Mesenchymal stem cell (in vitro differentiated cells and primary cell): ENCODE measurements around the gene TMED8.

ENCODE experiments used
- DNase-seq: peaks from one replicate; pipeline ENCODE4 v3.0.0-alpha.2; 2013
- H2AFZ ChIP-seq: one replicate; pipeline ENCODE4 v1.6.1; 2013; ENCODE audit warnings: low read depth, mild to moderate bottlenecking, control low read depth, inconsistent platforms, low read length, moderate library complexity
- H2AK5ac ChIP-seq: 2 replicates; pipeline ENCODE4 v1.6.1; 2013; ENCODE audit warnings: low read length, moderate library complexity, mild to moderate bottlenecking, inconsistent platforms; ENCODE audit not compliant: severe bottlenecking
- H2BK120ac ChIP-seq: one replicate; pipeline ENCODE4 v1.6.1; 2013; ENCODE audit warnings: low read depth, mild to moderate bottlenecking, inconsistent platforms, low read length, moderate library complexity
- H2BK12ac ChIP-seq, 2 experiments: one replicate each; pipeline ENCODE4 v1.6.1; 2013; ENCODE audit warnings: inconsistent platforms in 2 of 2, low read length in 2 of 2, mild to moderate bottlenecking in 2 of 2, moderate library complexity in 2 of 2, control low read depth in 1 of 2
- H2BK15ac ChIP-seq: one replicate; pipeline ENCODE4 v1.6.1; 2013; ENCODE audit warnings: mild to moderate bottlenecking, low read depth, inconsistent platforms; ENCODE audit not compliant: poor library complexity, severe bottlenecking
- H2BK5ac ChIP-seq: 2 replicates; pipeline ENCODE4 v1.6.1; 2013; ENCODE audit warnings: low read depth, mild to moderate bottlenecking, low read length, control low read depth, inconsistent platforms; ENCODE audit not compliant: poor library complexity, severe bottlenecking
- H3K14ac ChIP-seq, 2 experiments: one replicate each; pipeline ENCODE4 v1.6.1; 2013; ENCODE audit warnings: inconsistent platforms in 2 of 2, low read length in 2 of 2, control low read depth in 1 of 2, mild to moderate bottlenecking in 1 of 2, moderate library complexity in 1 of 2
- H3K18ac ChIP-seq, 2 experiments: one replicate each; pipeline ENCODE4 v1.6.1; 2013; ENCODE audit warnings: inconsistent platforms in 2 of 2, low read length in 2 of 2, control low read depth in 1 of 2, low read depth in 1 of 2, mild to moderate bottlenecking in 1 of 2
- H3K23ac ChIP-seq, 2 experiments: one replicate each; pipeline ENCODE4 v1.6.1; 2013; ENCODE audit warnings: inconsistent platforms in 2 of 2, low read length in 2 of 2, mild to moderate bottlenecking in 2 of 2, moderate library complexity in 2 of 2, control low read depth in 1 of 2
- H3K27ac ChIP-seq: 2 replicates; pipeline ENCODE4 v1.5.1; 2013; ENCODE audit warnings: mild to moderate bottlenecking, moderate library complexity, low read length, control low read depth, inconsistent platforms; ENCODE audit not compliant: poor library complexity, severe bottlenecking
- H3K27me3 ChIP-seq, 2 experiments: 2 replicates each; pipeline versions ENCODE4 v1.6.1 to v1.7.0; 2013; ENCODE audit warnings: low read length in 2 of 2, mild to moderate bottlenecking in 2 of 2, moderate library complexity in 2 of 2, control low read depth in 1 of 2, inconsistent platforms in 1 of 2; ENCODE audit not compliant: control insufficient read depth in 1 of 2, insufficient read depth in 1 of 2
- H3K36me3 ChIP-seq, 2 experiments: 2 replicates each; pipeline versions ENCODE4 v1.6.1 to v1.7.0; 2013; ENCODE audit warnings: low read length in 2 of 2, control low read depth in 1 of 2, inconsistent platforms in 1 of 2, low read depth in 1 of 2, mild to moderate bottlenecking in 1 of 2; ENCODE audit not compliant: insufficient read depth in 2 of 2, control insufficient read depth in 1 of 2
- H3K4ac ChIP-seq, 2 experiments: one replicate each; pipeline ENCODE4 v1.6.1; 2013; ENCODE audit warnings: inconsistent platforms in 2 of 2, low read length in 2 of 2, mild to moderate bottlenecking in 2 of 2, moderate library complexity in 2 of 2, control low read depth in 1 of 2, low read depth in 1 of 2
- H3K4me1 ChIP-seq: 2 replicates; pipeline ENCODE4 v1.6.1; 2013; ENCODE audit warnings: low read depth, low read length, control low read depth; ENCODE audit not compliant: control insufficient read depth, insufficient read depth
- H3K4me2 ChIP-seq: 2 replicates; pipeline ENCODE4 v1.6.1; 2013; ENCODE audit warnings: low read length, mild to moderate bottlenecking, inconsistent platforms; ENCODE audit not compliant: poor library complexity, severe bottlenecking
- H3K4me3 ChIP-seq, 2 experiments: 2 replicates each; pipeline versions ENCODE4 v1.5.1 to v1.7.0; 2013; ENCODE audit warnings: low read length in 2 of 2, mild to moderate bottlenecking in 2 of 2, control low read depth in 1 of 2, low read depth in 1 of 2; ENCODE audit not compliant: insufficient read depth in 1 of 2
- H3K79me1 ChIP-seq: replicated peaks from 2 replicates; pipeline ENCODE4 v1.6.1; 2013; ENCODE audit warnings: mild to moderate bottlenecking, control low read depth, low read length, inconsistent platforms; ENCODE audit not compliant: poor library complexity, severe bottlenecking
- H3K9ac ChIP-seq: 2 replicates; pipeline ENCODE4 v1.7.0; 2013; ENCODE audit warnings: mild to moderate bottlenecking, low read length, moderate library complexity
- H3K9me3 ChIP-seq: 2 replicates; pipeline ENCODE4 v1.7.0; 2013; ENCODE audit warnings: mild to moderate bottlenecking, low read length; ENCODE audit not compliant: control insufficient read depth
- H4K8ac ChIP-seq: one replicate; pipeline ENCODE4 v1.6.1; 2013; ENCODE audit warnings: inconsistent platforms, mild to moderate bottlenecking, low read length, moderate library complexity
- H4K91ac ChIP-seq: one replicate; pipeline ENCODE4 v1.6.1; 2013; ENCODE audit warnings: mild to moderate bottlenecking, low read length, inconsistent platforms
- whole genome bisulfite sequencing: methylation state at CpG from one replicate; pipeline ENCODE4 v1.1.7; 2013; ENCODE audit warnings: mixed read lengths; 5-methylcytosine and 5-hydroxymethylcytosine counted together

The TMED8 gene

DNA sequence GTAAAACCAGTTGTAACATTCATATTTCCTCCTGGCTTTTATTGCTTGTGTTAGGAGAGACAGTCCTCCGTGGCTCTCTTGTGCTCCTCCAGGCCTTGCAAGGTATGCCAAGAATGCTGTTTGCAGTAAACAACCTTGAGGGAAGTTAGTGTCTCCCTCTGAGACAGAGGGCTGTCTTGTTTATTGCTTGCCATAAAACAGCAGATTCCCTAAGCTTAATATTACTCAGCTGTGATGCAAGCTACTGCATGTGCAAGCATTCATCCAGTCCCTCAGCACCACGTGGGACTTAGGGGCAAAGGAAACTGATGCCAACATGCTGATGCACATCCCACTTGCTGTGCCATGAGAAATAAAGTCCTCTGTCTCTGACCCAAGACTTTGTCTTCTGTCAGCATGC is 62.9 kb downstream of the TMED8 start:
- 0% methylated on average over 2 of the region's 2 CpGs for WGBS
- no peak overlapping the region for H2AFZ ChIP-seq
- no peak overlapping the region for H4K8ac ChIP-seq
- H3K4me1 ChIP-seq, result peaks cover 11% of the 10 kb centered on the region
- H3K23ac ChIP-seq, result no peak overlapping the region
- peaks cover 45% of the 10 kb centered on the region for H3K79me1 ChIP-seq
- H3K9ac ChIP-seq, result peak overlapping the region; percentile 59
- H3K27me3 ChIP-seq, result no peaks in the 10 kb centered on the region
- no peak overlapping the region for H3K4ac ChIP-seq
- H2BK15ac ChIP-seq, result no peak overlapping the region
- H3K9me3 ChIP-seq, result no peaks in the 10 kb centered on the region
- no peak overlapping the region for H4K91ac ChIP-seq
- H2BK120ac ChIP-seq, result no peak overlapping the region
- no peak overlapping the region for H2BK12ac ChIP-seq
- H3K4me3 ChIP-seq, result no peak overlapping the region
- H3K27ac ChIP-seq, result peak overlapping the region; percentile 35
- H3K18ac ChIP-seq, result no peak overlapping the region
- peak; percentile 94 for DNase-seq
- H3K14ac ChIP-seq, result no peak overlapping the region
- no peak overlapping the region for H2AK5ac ChIP-seq
- no peak overlapping the region for H2BK5ac ChIP-seq
- peak overlapping the region; percentile 3 for H3K4me2 ChIP-seq
- peaks cover 0 to 3% of the 10 kb centered on the region in 2 experiments for H3K36me3 ChIP-seq

DNA sequence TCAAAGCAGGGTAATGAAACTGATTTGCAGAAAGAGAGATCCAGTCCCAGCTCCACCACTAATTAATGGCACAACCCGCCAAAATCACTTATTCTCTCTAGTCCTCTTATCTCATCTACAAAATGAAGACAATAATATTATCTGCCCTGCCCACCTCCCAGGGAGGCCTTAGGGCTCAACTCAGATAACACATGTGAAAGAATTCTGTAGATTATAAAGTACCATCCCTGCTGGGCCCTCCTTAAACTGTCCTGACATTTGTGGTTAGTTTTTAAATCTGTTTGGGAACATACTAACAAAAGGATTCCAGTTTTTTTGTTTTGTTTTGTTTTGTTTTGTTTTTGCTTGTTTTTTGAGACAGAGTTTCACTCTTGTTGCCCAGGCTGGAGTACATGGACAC is 63.5 kb downstream of the TMED8 start:
- Histone ChIP-seq H3K36me3 (peaks cover 0 to 3% of the 10 kb centered on the region in 2 experiments), H3K4ac (peak overlapping the region in 1 of 2 experiments; percentile 27), H3K4me1 (peaks cover 10% of the 10 kb centered on the region), H4K8ac (no peak overlapping the region), H3K9me3 (no peaks in the 10 kb centered on the region), H2AFZ (no peak overlapping the region), H3K4me3 (no peak overlapping the region), H2BK15ac (no peak overlapping the region), H3K18ac (no peak overlapping the region), H2BK120ac (no peak overlapping the region), H2BK5ac (no peak overlapping the region), H3K23ac (no peak overlapping the region), H2AK5ac (no peak overlapping the region), H3K79me1 (peaks cover 44% of the 10 kb centered on the region), H4K91ac (no peak overlapping the region), H3K4me2 (no peak overlapping the region), H3K14ac (no peak overlapping the region), H2BK12ac (peak overlapping the region; percentile 28 to 76), H3K27ac (peak overlapping the region; percentile 35), H3K27me3 (no peaks in the 10 kb centered on the region), H3K9ac (peak overlapping the region; percentile 59)
- no peak for DNase-seq
- WGBS, result 100% methylated on average over 1 of the region's 1 CpG

DNA sequence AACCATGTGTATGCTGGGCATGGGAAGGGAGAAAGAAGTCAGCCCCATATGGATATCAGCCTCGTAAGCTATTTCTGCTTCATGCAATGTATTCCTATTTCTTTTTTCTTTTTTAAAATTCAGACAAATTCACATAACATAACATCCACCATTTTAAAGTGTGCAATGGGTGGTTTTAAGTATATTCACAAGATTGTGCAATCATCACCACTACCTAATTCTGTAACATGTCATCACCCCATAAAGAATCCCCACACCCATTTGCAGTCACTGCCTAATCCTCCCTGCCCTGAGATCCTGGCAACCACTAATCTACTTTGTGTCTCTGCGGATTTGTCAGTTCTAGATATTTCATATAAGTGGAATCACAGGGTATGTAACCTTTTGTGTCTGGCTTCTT is 65.7 kb downstream of the TMED8 start:
- H3K79me1 ChIP-seq, result peaks cover 34% of the 10 kb centered on the region
- no peak overlapping the region for H3K27ac ChIP-seq
- no peak overlapping the region for H4K91ac ChIP-seq
- H3K23ac ChIP-seq, result no peak overlapping the region
- H3K14ac ChIP-seq, result no peak overlapping the region
- no peak overlapping the region for H2BK12ac ChIP-seq
- H3K9ac ChIP-seq, result no peak overlapping the region
- H3K4ac ChIP-seq, result no peak overlapping the region
- no peak overlapping the region for H3K4me2 ChIP-seq
- DNase-seq, result no peak
- no peak overlapping the region for H2BK120ac ChIP-seq
- H3K4me3 ChIP-seq, result no peak overlapping the region
- no peak overlapping the region for H2AFZ ChIP-seq
- peaks cover 1 to 3% of the 10 kb centered on the region in 2 experiments for H3K36me3 ChIP-seq
- no peak overlapping the region for H2BK15ac ChIP-seq
- no CpG with 5 or more reads among the region's 2 CpGs for WGBS
- no peak overlapping the region for H2AK5ac ChIP-seq
- no peak overlapping the region for H2BK5ac ChIP-seq
- H4K8ac ChIP-seq, result no peak overlapping the region
- H3K18ac ChIP-seq, result no peak overlapping the region
- H3K27me3 ChIP-seq, result no peaks in the 10 kb centered on the region
- no peaks in the 10 kb centered on the region for H3K9me3 ChIP-seq
- peaks cover 10% of the 10 kb centered on the region for H3K4me1 ChIP-seq

DNA sequence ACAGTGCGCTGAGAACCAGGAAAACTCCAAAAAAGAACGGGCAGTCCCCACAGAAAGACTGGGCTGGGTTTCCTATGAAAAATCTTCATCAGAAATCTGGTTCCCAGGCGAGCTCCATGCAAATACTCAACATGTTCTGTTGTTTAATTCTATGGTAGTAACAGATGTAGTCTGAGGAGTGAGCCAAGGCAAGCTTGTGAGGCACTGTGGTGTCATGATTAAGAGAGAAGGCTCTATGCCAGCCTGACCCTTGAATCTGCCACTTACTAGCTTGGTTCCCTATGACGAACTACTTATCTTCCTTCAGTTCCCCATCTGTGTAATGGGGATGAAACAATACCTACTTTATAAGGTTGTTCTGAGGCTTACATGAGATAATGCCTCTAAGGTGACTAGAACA is 66.9 kb downstream of the TMED8 start:
- H3K4me1 ChIP-seq, result peaks cover 13% of the 10 kb centered on the region
- no peak overlapping the region for H2AK5ac ChIP-seq
- peaks cover 29% of the 10 kb centered on the region for H3K79me1 ChIP-seq
- H3K36me3 ChIP-seq, result peaks cover 8 to 13% of the 10 kb centered on the region in 2 experiments
- H3K23ac ChIP-seq, result no peak overlapping the region
- H3K27ac ChIP-seq, result no peak overlapping the region
- no peak overlapping the region for H2BK5ac ChIP-seq
- H3K18ac ChIP-seq, result no peak overlapping the region
- no peak for DNase-seq
- H4K8ac ChIP-seq, result no peak overlapping the region
- no peak overlapping the region for H2BK12ac ChIP-seq
- WGBS, result 96% methylated on average over 3 of the region's 4 CpGs
- H3K4me2 ChIP-seq, result no peak overlapping the region
- H2AFZ ChIP-seq, result no peak overlapping the region
- no peaks in the 10 kb centered on the region for H3K9me3 ChIP-seq
- no peak overlapping the region for H3K4me3 ChIP-seq
- no peak overlapping the region for H3K9ac ChIP-seq
- no peak overlapping the region for H3K14ac ChIP-seq
- H3K4ac ChIP-seq, result no peak overlapping the region
- no peak overlapping the region for H2BK15ac ChIP-seq
- H4K91ac ChIP-seq, result no peak overlapping the region
- H3K27me3 ChIP-seq, result no peaks in the 10 kb centered on the region
- no peak overlapping the region for H2BK120ac ChIP-seq
